Amygdala (tissue), 56 donors: ENCODE results near the gene SDCCAG8.

Experiments
- DNase-seq, 56 donors: peaks; one replicate each; lab custom pipeline; 2025; lab: John Stamatoyannopoulos, UW

The SDCCAG8 gene

GRCh38 chr1:243474906-243475305 lies 219.1 kb downstream of the SDCCAG8 start:
- no peak for DNase-seq

DNA sequence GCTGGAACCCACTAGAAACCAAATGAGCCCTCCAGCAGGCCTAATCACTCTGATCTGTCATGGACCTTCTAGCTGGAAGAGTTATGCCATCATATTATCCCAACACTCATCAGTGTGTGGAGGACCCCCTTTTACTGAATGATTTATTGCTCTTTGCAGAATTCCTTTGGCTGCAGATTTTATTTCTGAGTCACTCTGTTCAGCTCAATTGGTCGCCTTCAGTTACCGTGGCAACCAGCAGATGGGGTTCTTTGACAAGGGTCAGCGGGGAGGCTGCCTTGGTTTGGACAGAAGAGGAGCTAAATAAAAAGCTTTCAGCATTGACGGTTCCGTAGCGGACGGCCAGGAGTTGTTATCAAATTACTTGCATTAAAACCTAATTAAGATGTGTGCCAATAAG lies 220.1 kb downstream of the SDCCAG8 start:
- DNase-seq, result peak in 41 of 56 donors; percentile 12 to 86 (median 47)

DNA sequence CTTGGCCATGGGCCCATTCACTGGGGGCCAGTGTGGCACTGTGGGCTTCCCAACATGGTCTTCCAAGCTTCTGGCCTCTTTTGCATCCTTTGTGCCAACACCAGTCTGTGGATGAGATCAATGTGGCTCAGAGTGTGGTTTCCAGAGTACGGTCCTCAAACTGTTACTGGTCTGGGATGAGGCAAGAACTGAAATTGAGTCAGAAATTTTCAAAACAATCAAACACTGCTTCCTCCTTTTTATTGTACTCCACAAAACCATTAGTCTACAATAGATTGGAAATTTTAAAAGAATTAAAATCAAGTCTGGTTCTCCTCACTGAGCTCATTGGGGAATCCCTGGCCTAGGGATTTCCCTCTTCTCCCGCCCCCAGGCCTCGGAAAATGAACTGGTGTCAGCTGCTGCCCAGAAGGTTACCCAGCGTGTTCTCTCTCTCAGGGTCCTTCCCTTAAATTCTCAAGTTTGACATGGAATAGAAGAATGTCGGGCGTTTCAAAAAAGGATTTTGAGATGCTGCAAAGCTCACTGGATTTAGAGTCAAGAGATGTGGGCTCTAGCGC lies 222.0 kb downstream of the SDCCAG8 start:
- DNase-seq, result no peak

GRCh38 chr1:243481101-243481500 lies 225.3 kb downstream of the SDCCAG8 start:
- DNase-seq, result no peak

DNA sequence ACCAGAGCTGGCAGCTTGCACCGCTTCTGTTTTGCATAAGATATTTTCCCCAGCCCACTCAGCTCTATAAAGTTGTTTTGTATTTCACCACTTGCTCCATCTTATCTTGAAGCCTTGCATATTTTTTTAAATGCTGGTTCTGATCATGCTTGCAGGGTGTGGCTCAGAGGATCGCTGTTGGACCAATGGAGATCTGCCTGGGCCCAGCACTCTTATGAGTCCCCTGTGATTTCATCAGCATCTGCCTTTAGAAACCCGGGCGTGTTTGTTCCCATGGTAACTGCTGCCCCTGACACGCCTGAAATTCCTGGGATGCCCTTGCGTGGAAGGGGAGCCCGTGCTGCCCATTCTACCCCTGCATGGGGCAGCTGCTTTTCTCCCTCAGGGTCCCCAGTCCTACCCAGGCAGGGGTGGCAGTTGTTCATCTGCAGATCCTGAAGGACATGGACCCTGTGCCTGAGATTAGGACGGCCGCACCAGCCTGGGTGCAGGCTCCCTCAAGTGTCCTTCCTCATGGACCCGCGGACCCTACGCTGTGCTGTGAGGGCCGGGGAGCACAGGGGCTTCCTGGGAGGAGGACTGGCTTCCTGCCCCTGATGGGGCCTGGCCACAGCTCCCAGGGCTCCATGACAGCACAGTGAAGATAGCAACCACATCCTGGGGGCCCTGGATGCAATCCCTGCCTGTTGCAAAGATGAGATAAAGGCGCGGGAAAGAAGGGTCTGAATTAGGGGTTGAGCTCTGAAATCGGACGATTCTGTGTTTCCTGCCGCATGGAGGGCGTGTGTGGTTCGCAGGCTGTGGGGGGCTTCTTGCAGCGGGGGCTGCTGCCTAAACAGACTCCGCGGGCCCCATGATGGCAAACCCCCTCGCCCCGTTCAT lies 226.5 kb downstream of the SDCCAG8 start:
- DNase-seq, result peak in 14 of 56 donors; percentile 32 to 71 (median 38)

- peak in 8 of 56 donors; percentile 13 to 47 (median 34) for DNase-seq
These were observed 227.4 kb downstream of the SDCCAG8 start for GRCh38 chr1:243483071-243483771.

GRCh38 chr1:243483952-243484351 lies 228.1 kb downstream of the SDCCAG8 start:
- no peak for DNase-seq

GRCh38 chr1:243487036-243487648 lies 231.3 kb downstream of the SDCCAG8 start:
- DNase-seq, result no peak

DNA sequence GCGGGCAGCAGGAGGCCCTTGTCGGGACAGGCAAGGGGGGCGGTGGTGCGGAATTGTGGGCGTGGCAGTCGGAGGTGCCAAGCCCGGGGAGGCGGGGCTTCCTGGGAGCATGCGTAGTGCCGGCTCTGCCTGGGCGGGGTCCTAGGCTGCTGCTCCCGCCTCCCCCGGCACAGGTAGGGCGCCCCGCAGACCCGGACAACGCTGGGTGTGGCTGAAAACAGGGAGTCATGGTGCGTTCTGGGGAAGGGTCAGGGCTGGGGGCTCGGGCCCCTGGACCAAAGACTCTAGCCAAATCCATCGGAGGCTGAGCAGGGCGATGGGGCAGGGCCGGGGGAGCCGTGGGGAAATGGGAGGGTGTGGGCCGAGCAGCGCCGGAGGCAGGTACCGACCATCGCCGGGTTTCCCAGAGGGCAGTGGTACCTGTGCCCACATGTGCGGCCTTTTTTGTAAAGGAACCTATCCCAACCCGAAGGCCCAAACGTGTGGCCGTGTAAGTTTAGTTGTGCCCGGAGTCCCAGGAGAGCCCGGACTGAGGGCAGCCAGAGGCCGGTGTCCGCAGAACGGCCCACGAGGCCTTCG lies 231.9 kb downstream of the SDCCAG8 start:
- no peak for DNase-seq

DNA sequence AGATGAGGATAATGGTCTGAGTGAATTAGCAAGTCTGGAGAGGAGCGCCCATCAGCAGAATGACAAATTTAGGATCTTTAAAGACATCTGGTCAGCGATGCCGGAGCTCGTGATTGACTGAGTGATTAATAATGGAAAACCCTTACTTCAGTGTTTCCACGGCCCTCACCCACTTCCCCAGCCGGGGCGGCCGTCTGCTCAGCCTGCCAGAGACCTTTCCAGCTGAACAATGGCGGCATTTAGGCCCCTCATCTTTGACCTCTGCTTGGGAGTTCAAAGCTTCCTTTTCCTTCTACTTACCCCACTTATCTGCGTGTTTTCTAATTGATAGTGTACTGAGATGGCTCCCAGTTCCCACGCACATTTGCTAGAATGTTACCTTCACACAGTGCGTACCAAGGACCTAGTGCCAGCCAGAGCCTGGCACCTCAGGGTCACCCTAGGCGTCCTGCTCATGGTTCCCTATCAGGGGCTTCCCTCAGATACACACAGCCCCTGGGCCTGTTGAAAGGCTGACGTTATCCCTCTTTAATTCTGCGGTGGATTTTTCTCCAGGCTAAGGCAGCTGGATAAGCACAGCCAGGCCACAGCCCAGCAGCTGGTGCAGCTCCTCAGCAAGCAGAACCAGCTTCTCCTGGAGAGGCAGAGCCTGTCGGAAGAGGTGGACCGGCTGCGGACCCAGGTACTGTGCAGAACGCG lies 232.8 kb downstream of the SDCCAG8 start:
- no peak for DNase-seq

DNA sequence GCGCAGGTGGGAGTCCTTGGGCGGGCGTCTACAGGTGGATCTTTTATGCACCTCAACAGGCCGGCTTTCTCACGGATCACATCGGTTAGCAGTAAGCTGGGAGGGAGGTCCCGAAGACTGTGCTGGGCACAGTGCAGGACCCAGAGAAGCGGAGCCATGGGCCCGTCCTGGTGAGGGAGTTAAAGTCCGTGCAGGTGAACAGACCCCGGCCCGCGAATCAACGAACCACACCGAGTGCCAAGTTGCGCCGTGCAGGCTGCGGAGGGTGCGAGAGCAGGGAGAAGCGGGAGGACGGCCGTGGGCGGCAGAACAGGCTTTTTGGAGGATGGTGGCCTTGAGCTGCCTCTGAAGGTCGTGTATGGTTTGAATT lies 233.3 kb downstream of the SDCCAG8 start:
- no peak for DNase-seq

DNA sequence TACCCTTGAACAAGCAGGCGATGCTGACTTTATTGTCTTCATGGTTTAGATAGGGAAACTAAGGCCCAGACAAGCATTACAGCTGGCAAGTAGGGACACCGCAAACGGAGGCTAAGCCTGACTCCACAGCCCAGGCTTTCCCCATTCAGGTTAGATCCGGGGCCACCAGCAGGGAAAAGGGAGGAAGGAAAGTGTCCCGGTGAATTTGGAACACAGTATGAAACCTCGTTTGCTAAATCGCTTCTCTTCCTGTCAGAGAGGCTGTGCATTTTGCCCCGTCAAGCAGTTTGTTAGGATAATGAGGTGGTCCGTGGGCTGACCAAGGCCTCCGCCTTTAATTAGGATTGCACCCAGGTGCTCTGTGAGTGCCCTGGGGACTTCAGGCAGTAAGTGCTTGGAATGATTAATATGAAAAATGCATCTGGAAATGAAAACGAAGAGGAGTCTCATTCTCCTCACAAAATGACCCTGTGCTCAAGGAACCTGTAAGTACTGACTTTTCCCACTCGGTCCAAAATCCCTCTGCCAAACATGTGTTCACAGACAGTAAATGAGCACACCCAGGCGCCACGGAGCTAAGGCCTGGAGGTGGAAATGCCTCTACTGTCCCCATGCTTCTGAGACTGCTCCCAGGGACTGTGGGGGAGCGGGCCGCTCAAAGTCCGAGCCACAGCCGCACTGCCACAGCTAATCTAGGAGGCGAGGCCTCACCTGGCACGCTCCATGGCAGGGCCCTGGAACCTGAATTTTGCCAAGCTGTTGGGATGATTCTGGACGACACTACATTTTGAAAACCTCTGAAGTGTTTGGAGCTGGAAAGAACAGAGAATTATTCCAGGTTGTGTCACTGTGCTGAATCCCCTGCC lies 234.1 kb downstream of the SDCCAG8 start:
- DNase-seq, result no peak

GRCh38 chr1:243490748-243491686 lies 235.2 kb downstream of the SDCCAG8 start:
- DNase-seq, result no peak

DNA sequence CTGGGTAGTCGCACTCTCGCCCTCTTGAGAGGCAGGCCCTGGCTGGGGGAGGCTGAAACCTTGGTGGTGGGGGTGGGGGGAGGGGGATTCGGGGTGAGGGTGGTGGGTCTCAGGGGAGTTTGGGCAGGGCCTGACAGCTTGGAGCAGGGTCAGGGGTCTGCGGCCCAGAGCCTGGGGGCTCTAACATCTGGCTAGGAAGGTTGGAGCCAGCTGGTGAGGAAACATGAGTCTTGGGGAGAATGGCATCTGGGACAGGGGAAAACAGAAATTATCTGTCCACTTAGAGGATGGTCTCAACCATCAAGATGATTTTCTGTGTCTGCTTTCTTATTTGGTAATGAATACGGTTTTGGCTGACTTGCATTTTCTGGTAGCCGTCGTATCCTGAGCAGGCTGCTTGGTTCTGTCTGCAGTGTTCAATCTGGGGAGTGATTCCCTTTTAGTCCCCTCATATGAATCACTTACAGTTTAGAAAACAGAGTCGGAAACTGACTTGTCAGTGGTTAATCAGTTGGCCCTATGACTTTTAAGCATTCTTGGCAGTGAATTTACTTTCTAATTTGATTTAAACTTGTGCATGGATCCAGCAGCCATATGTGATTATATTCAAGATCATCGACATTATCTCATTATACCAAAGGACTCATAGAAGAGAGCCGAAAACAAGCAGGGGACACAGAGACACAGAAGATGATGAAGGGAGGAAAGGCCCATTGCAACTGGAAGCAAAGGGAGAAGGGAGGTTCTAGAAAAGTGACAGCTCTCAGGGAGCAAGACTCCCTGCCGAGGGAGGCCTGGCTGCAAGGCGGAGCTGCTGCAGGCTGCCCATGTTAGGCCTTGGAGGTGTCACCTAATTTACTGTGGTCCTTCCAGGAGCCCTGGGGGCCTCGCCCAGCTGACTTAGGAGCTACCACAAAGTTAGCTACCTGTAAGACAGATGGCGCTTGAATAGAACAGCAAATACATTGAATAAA lies 237.6 kb downstream of the SDCCAG8 start:
- no peak for DNase-seq

- DNase-seq, result no peak
These were observed 239.0 kb downstream of the SDCCAG8 start for GRCh38 chr1:243494741-243495431.
